ENCODE data around the gene NR2F2.

DNA sequence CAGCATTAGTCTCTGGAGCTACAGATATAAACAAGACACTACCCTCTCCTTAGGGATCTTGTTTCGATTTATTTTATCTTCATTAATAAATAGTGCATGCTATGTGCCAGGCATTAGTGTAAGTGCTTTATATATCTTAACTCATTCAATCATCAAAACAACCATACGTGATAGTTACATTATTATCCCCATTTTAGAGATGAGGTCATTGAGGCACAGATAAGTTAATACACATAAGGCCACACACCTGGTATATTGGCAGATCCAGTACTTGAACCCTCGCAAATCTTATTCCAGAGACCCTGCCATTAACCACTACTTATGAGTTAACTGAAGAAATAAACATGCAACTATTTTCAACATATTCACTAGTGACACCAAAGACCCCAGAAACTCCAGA lies 25.7 kb upstream of the NR2F2 start:
- TF ChIP-seq, protein P1, sequence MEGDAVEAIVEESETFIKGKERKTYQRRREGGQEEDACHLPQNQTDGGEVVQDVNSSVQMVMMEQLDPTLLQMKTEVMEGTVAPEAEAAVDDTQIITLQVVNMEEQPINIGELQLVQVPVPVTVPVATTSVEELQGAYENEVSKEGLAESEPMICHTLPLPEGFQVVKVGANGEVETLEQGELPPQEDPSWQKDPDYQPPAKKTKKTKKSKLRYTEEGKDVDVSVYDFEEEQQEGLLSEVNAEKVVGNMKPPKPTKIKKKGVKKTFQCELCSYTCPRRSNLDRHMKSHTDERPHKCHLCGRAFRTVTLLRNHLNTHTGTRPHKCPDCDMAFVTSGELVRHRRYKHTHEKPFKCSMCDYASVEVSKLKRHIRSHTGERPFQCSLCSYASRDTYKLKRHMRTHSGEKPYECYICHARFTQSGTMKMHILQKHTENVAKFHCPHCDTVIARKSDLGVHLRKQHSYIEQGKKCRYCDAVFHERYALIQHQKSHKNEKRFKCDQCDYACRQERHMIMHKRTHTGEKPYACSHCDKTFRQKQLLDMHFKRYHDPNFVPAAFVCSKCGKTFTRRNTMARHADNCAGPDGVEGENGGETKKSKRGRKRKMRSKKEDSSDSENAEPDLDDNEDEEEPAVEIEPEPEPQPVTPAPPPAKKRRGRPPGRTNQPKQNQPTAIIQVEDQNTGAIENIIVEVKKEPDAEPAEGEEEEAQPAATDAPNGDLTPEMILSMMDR (IDR thresholded peaks at IDR 0.05; ENCODE audit: low read length) = no peak
- no peak for TF ChIP-seq EZH2 (IDR thresholded peaks at IDR 0.05; ENCODE audit: borderline replicate concordance, low read length)

Data from OCI-LY1 (cell line).